ENCODE data around the gene AHCTF1. TPM values are rescaled to one million over a fixed set of nuclear protein-coding genes. Genes with fewer than 3 reads are reported as not detected.

AHCTF1 gene
- total RNA-seq, 1 experiment from 2014 or later, result 46.4 TPM

GRCh38 chr1:246798606-246799496 lies 132.9 kb downstream of the AHCTF1 start:
- H3K4me1 Mint-ChIP-seq, result peaks cover 30% of the 10 kb centered on the region
- no peaks in the 10 kb centered on the region; the same call in 1 of the 2 replicates for H3K27me3 Mint-ChIP-seq (ENCODE audit: low read depth)
- no peak for ATAC-seq
- H3K27ac Mint-ChIP-seq, result no peak overlapping the region
- H3K36me3 Mint-ChIP-seq, result no peaks in the 10 kb centered on the region
- no peak overlapping the region for H3K4me3 Mint-ChIP-seq
- no peak for DNase-seq (ENCODE audit: low spot score)
- TF ChIP-seq FOXK1 (CRISPR knock-in tag; IDR thresholded peaks at IDR 0.05) (no peak), NR3C1 (CRISPR knock-in tag; conservative IDR thresholded peaks at IDR 0.05; ENCODE audit: low read depth) (no peak), SMAD3 (CRISPR knock-in tag; IDR thresholded peaks at IDR 0.05; ENCODE audit: borderline replicate concordance) (no peak), CREB1 (CRISPR knock-in tag; IDR thresholded peaks at IDR 0.05) (no peak), RELA (CRISPR knock-in tag; IDR thresholded peaks at IDR 0.05; ENCODE audit: borderline replicate concordance) (no peak), RORB (CRISPR knock-in tag; IDR thresholded peaks at IDR 0.05) (no peak), ERG (CRISPR knock-in tag; IDR thresholded peaks at IDR 0.05) (no peak), ZNF396 (CRISPR knock-in tag; IDR thresholded peaks at IDR 0.05; ENCODE audit: borderline replicate concordance) (no peak), MYBL2 (CRISPR knock-in tag; IDR thresholded peaks at IDR 0.05) (no peak), MLX (CRISPR knock-in tag; IDR thresholded peaks at IDR 0.05) (no peak), EMX1 (CRISPR knock-in tag; IDR thresholded peaks at IDR 0.05) (no peak)
- TF ChIP-seq, protein P1, sequence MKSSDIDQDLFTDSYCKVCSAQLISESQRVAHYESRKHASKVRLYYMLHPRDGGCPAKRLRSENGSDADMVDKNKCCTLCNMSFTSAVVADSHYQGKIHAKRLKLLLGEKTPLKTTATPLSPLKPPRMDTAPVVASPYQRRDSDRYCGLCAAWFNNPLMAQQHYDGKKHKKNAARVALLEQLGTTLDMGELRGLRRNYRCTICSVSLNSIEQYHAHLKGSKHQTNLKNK (CRISPR knock-in tag; IDR thresholded peaks at IDR 0.05), result no peak
- TF ChIP-seq, protein P2, sequence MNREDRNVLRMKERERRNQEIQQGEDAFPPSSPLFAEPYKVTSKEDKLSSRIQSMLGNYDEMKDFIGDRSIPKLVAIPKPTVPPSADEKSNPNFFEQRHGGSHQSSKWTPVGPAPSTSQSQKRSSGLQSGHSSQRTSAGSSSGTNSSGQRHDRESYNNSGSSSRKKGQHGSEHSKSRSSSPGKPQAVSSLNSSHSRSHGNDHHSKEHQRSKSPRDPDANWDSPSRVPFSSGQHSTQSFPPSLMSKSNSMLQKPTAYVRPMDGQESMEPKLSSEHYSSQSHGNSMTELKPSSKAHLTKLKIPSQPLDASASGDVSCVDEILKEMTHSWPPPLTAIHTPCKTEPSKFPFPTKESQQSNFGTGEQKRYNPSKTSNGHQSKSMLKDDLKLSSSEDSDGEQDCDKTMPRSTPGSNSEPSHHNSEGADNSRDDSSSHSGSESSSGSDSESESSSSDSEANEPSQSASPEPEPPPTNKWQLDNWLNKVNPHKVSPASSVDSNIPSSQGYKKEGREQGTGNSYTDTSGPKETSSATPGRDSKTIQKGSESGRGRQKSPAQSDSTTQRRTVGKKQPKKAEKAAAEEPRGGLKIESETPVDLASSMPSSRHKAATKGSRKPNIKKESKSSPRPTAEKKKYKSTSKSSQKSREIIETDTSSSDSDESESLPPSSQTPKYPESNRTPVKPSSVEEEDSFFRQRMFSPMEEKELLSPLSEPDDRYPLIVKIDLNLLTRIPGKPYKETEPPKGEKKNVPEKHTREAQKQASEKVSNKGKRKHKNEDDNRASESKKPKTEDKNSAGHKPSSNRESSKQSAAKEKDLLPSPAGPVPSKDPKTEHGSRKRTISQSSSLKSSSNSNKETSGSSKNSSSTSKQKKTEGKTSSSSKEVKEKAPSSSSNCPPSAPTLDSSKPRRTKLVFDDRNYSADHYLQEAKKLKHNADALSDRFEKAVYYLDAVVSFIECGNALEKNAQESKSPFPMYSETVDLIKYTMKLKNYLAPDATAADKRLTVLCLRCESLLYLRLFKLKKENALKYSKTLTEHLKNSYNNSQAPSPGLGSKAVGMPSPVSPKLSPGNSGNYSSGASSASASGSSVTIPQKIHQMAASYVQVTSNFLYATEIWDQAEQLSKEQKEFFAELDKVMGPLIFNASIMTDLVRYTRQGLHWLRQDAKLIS (CRISPR knock-in tag; IDR thresholded peaks at IDR 0.05; ENCODE audit: borderline replicate concordance), result no peak
- ChIA-PET CTCF (no interaction called here), POLR2A (interaction anchor here (0.5 to 0.6 kb wide), 2 partner anchors 53 to 564 kb away, joined by 3 to 4 read pairs; no protein-coding TSS in a partner anchor)
- H3K9me3 Mint-ChIP-seq, result no peaks in the 10 kb centered on the region

DNA sequence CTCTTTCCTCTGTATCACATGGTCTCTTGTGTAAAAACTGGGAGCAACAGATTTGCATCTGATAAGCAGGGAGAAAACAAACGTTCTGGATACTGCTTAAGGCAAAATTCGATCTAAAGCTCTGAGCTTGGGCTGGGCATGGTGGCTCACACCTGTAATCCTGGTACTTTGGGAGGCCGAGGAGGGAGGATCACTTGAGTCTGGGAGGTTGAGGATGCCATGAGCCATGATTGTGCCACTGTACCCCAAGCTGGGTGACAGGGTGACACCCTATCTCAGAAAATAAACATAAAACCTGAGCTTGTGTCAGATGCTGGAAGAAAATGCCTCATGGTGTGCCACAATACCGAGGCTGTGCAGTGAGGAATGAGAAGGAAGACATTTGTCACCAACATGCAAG lies 133.6 kb downstream of the AHCTF1 start:
- ATAC-seq, result no peak
- ChIA-PET POLR2A (no interaction called here), CTCF (no interaction called here)
- Mint-ChIP-seq H3K4me3 (no peak overlapping the region), H3K36me3 (no peaks in the 10 kb centered on the region), H3K4me1 (peaks cover 37% of the 10 kb centered on the region), H3K27me3 (ENCODE audit: low read depth) (no peaks in the 10 kb centered on the region), H3K27ac (no peak overlapping the region), H3K9me3 (no peaks in the 10 kb centered on the region)
- TF ChIP-seq JAZF1 (CRISPR knock-in tag; IDR thresholded peaks at IDR 0.05), result no peak
- TF ChIP-seq FOXK1 (CRISPR knock-in tag; IDR thresholded peaks at IDR 0.05), result no peak
- TF ChIP-seq HMGA2 (CRISPR knock-in tag; IDR thresholded peaks at IDR 0.05), result no peak
- TF ChIP-seq ZSCAN18 (CRISPR knock-in tag; IDR thresholded peaks at IDR 0.05), result no peak
- no peak for TF ChIP-seq ELF4 (CRISPR knock-in tag; IDR thresholded peaks at IDR 0.05; ENCODE audit: low read depth)
- no peak for TF ChIP-seq OVOL2 (CRISPR knock-in tag; IDR thresholded peaks at IDR 0.05; ENCODE audit: borderline replicate concordance)
- no peak for TF ChIP-seq SMAD4 (CRISPR knock-in tag; IDR thresholded peaks at IDR 0.05)
- TF ChIP-seq NR3C1 (CRISPR knock-in tag; conservative IDR thresholded peaks at IDR 0.05; ENCODE audit: low read depth), result no peak
- TF ChIP-seq ZNF138 (CRISPR knock-in tag; conservative IDR thresholded peaks at IDR 0.05), result no peak
- TF ChIP-seq EMX1 (CRISPR knock-in tag; IDR thresholded peaks at IDR 0.05), result no peak
- no peak for DNase-seq (ENCODE audit: low spot score)

Data from WTC11 (cell line).